HG03342 (cell line): Measurements from ENCODE around the gene C5.

Experiments used
- ATAC-seq: cut with Tn5 transposase; IDR thresholded peaks from one replicate; pipeline ENCODE4 v1.9.1; 2021; ENCODE audit warnings: mild to moderate bottlenecking, moderate library complexity; ENCODE audit not compliant: unreplicated experiment

C5 gene

GRCh38 chr9:120927269-120928014 is 122.6 kb downstream of the C5 start:
- ATAC-seq: no peak

- peak; percentile 25 for ATAC-seq
Observed at GRCh38 chr9:120926397-120926928, 123.6 kb downstream of the C5 start, which contains the start of gene TRAF1. TSS of gene TRAF1 (minus strand) at chr9:120926796. CDS start at chr9:120926075, 721 bp downstream.

- ATAC-seq: peak; percentile 43
Observed at GRCh38 chr9:120925535-120926396, 124.3 kb downstream of the C5 start.

GRCh38 chr9:120924698-120925534 is 125.2 kb downstream of the C5 start:
- ATAC-seq: no peak

- ATAC-seq: no peak
Observed at GRCh38 chr9:120923620-120924328, 126.3 kb downstream of the C5 start.

GRCh38 chr9:120922404-120923195 is 127.5 kb downstream of the C5 start:
- no peak for ATAC-seq

GRCh38 chr9:120921661-120922181 is 128.4 kb downstream of the C5 start:
- no peak for ATAC-seq

GRCh38 chr9:120920806-120921178 is 129.3 kb downstream of the C5 start:
- ATAC-seq: no peak

GRCh38 chr9:120919843-120920805 is 130.0 kb downstream of the C5 start:
- ATAC-seq: no peak

GRCh38 chr9:120918931-120919842 is 130.9 kb downstream of the C5 start:
- ATAC-seq: no peak

GRCh38 chr9:120917929-120918762 is 131.9 kb downstream of the C5 start:
- no peak for ATAC-seq

- ATAC-seq: no peak
Observed at GRCh38 chr9:120916991-120917880, 132.8 kb downstream of the C5 start.

GRCh38 chr9:120916588-120916987 is 133.5 kb downstream of the C5 start:
- ATAC-seq: no peak

- ATAC-seq: no peak
Observed at GRCh38 chr9:120915854-120916470, 134.1 kb downstream of the C5 start.

- no peak for ATAC-seq
Observed at GRCh38 chr9:120914953-120915352, 135.1 kb downstream of the C5 start.
